Colon (tissue), 2 donors: ENCODE results near the gene WWOX.
"Not testable (repeated sequence)": the region's sequence is repeated elsewhere in the genome, so short reads cannot be mapped to it uniquely, and the experiment has no call there.

Experiments used
- FAIRE-seq: peaks from 2 replicates; lab custom pipeline; 2012; peaks lifted over from hg19 to GRCh38; lab: Jason Lieb, UNC
- donor health status: control.
- donor health status: control.

WWOX gene

DNA sequence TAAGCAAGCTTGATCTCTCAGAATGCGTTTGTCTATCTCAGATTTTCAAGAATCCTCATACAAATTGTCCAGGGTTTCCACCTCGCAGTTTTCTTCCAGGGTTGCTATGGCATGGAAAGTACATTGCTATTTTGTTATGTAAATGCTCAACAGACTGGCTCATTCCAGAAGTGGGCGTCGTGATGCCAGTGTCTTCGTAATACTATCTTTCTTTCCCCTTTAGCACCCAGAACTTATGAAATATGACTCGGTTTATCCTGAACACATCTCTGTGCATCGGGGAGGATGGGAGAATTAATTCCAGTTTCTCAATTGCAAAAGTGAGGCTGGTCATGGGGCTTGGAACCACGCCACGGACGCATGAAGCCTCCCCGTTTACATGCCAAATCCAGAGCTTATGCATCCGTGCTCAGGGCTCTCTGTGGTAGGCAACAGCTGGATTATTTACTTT lies 405.0 kb downstream of the WWOX start:
- no peak for FAIRE-seq

DNA sequence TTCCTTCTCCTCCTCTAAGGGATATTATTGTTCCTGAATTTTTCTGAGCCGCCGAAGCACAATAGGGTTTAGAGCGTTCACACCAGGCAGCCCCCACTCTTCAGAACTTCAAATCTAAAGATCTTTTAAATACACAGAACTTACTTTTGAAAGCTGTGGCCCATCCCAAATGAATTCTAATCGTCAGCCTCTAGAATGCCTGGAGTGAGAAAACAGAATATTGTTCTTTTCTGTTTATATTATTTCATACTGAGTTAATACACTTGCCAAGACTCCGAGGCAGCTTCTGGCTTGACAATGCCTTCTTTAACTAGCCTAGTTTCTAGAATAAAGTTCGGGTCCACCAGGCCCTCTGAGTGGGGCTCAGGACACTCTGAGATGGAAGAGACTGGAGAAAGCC lies 405.6 kb downstream of the WWOX start:
- no peak for FAIRE-seq

DNA sequence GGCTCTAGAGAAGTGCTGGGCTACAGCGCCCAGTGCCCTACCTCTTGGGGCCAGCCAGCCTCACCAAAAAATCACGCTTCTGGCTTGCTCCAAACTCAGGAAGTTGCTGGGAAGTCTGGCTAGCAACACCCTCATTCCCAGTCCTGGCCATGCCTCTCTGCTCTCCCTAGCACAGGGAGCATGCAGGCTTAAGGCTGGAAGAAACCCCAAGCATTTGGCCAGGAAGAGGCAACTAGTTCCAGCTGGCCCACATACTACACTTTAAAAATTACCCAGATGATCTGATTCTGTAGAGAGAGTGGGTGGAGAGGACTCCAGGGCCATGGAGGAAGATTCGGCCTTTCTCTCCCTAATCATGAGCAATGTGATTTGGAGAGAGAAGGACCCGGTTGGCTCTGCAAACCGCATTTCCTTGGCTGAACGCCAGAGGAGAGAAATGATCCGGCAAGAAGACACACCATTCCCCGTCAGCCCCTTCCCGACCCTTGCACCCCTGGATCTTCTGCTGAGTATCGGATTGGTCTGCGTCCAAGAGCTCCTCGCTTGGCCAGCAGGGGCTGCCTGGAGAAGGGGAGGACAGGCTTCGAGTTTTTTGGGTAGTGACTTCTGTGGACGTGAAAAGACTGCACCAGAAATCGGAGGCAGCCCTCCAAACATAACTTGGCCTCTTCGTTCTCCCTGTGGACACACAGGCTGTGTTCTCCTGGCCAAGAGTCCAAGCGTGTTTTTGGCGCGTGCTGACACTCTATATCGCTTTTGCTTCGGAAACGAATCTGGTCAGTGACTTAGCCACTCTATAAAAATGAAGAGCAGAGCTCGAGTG lies 406.3 kb downstream of the WWOX start:
- FAIRE-seq, result no peak

DNA sequence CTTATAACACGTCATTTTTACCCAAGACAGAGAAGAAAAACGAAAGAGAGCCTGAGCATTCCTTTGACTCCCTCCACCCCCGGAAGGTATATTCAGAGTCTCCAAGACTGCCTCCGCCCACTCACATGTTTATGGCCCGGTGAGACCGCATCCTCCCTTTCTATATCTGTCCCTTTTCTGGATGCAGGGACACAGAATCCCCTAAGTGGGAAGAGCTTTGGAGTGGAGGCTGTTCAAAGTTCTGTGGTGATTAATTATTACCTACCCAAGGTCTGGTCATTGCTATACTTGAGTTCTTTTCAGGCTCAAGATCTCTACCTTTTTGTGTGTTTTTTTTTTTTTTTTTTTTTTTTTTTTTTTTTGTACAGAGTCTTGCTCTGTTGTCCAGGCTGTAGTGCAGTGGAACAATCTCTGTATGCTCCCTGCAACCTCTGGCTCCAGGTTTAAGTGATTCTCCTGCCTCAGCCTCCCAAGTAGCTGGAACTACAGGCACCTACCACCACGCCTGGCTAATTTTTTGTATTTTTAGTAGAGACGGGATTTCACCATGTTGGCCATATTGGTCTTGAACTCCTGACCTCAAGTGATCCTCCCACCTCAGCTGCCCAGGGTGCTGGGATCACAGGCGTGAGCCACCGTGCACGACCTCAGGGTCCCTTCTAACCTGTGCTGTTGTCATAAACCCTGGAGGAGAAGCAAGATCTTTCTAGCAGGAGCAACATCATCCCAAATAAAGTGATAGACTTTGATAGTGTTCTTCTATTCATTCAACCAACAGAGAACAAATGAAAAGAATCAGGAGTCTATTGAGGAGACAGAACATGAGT lies 407.1 kb downstream of the WWOX start:
- no peak for FAIRE-seq

DNA sequence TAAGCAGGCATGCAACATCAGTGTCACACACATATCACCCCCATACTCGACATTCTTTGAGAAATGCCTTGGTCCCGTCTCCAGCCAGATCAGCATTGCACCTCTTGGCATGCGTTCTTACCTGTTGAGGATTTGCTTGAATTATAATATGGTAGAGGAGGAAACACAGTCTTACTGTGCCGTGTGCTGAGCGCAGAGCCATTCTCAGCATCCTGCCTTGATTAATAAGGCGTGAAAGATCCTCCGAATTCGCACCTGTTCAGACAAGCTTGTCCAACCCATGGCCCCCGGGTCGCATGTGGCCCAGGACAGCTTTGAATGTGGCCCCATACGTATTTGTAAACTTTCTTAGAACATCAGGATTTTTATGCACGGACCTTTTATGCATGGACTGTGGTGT lies 408.1 kb downstream of the WWOX start:
- no peak for FAIRE-seq

DNA sequence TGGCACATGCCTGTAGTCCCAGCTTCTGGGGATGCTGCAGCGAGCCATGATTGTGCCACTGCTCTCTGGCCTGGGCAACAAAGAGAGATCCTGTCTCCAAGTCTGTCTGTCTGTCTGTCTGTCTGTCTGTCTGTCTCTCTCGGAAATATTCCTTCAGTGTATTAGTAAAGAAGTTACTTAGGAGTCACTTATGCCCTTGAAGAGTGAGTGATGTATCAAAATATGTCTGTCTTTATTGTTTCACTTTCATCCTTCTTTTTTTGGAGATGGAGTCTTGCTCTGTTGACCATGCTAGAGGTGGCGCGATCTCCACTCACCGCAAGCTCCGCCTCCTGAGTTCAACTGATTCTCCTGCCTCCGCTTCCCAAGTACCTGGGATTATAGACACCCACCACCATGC lies 410.5 kb downstream of the WWOX start:
- no peak for FAIRE-seq

DNA sequence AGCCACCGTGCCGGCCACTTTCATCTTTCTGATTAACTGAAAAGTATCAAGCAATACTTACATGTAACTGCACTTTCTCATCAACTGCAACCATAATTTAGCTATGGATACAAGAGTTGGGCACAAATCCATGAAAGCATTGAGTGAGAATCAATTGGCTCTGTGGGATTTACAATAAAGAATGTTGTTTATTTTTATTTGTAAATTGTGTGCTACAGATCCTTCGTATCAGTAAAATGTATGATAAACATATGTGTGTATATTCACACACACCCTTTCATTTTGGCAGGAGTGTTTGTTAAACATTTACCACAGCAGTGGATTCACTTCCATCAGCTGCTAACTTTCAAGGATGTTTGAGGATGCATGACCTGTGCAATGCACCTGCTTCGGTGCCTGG lies 411.0 kb downstream of the WWOX start:
- FAIRE-seq, result no peak

DNA sequence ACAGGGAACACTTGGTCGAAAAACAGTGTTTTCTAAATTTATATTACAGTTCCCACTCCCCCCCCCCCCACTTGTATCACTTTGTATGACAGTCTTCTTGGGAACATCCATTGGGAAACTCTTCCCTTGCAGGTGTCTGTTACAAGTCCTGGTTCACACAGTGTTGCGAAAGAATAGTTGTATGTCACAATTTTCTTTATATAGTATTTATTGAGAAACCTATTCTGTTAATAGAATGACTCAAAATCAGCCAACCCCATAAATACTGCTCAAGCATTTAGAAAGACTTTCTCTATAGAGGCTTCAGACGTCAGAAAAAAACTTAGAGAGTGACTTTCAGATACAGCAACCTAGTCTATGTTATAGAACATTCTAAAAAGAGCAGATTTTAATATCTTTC lies 414.4 kb downstream of the WWOX start:
- no peak for FAIRE-seq

DNA sequence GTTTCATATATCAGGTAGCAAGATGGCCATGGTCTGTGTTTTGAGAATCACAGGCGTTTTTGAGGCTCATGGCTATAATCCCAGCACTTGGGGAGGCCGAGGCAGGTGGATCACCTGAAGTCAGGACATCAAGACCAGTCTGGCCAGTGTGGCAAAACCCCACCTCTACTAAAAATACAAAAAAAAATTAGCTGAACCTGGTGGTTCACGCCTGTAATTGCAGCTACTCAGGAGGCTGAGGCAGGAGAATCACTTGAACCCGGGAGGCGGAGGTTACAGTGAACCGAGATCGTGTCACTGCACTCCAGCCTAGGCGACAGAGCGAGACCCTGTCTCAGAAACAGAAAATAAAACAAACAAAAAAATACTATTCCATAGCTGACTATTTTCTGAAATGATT lies 415.4 kb downstream of the WWOX start:
- not testable (repeated sequence) for FAIRE-seq

DNA sequence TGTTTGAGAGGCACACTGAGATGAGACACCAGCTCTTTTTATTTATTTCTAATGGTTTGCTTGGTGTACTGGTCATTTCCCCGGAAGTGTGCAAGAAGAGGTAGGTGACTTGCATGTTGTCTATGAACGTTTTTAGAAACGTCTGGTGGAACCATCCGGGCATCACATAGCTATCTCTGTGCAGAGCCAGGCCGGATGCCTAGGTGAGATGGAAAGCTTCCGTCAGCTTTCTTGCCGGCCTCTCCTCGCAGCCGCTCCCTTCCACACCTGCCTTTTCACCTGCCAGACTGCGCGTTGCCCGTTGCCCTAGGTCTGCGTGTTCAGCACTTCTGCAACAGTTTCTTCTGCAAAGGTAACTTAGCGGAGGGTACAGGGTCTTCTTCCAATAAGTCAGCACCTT lies 416.0 kb downstream of the WWOX start:
- FAIRE-seq, result no peak

DNA sequence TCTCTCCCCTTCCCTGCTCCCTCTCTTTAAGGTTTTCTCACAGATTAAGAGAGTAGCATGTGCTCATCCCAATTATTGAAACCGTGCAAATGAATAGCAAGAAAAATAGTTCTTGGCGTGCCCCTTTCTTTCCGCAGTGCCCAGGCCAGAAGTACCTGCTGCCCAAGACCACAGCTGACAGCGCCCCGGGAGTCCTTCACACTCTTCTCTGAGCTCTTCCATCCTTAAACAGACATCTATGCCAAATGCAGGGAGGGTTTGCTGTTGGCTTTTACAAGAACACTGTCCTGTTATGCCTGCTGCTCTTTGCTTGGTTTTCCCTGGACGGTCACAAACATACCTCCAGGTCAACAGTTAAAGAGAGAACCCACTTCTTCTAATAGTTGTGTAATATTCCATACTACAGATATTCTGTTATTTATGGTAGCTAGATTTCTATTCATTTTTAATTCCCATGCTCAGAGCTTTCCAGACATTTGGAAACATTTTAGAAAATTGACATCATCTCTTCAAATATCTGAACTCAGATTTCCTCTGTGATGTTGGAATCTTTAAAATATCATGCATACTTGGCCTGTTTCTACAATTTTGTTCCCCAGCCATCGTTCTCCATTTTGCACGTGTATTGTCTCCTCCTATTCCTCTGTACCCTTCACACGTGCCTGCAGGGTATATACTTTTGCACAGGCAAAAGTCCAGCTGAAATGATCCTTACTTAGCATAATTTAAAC lies 416.7 kb downstream of the WWOX start:
- FAIRE-seq, result no peak

DNA sequence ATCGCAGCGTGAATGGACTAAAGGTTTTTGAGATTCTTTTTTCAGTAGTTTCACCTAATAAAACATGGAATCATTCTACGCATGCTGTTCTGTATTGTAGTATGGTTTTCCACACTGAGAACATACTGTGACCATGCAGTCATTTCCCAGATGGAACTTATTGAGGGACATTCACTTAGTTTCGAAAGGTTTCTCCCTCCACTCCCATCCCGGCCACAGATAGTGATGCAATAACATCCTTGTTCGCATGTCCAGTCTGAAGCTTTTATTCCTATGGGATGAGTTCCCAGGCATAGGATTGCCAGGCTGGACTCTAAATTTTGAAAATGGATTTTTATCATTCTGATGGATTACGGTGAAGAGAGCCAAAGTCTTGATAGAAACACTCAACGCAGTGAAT lies 420.4 kb downstream of the WWOX start:
- no peak for FAIRE-seq

DNA sequence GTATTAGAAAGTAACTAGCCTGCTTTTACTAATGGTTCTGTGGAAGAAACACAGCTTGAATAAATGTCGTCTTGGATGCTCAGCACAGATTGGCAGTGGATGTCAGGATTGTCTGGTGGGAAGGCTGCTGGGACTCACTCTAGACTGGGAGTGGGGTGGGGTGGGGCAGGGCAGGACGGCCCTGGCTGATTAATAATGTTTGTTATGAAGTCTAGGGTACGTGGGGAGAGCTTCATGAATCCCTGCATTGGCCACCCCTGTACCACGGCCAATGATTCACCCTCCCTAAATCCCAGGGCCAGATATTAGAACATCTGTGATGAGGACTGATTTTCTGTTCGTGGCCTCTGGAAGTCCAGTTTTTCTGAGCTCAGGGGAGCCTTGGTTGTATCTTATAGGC lies 421.0 kb downstream of the WWOX start:
- FAIRE-seq, result no peak

DNA sequence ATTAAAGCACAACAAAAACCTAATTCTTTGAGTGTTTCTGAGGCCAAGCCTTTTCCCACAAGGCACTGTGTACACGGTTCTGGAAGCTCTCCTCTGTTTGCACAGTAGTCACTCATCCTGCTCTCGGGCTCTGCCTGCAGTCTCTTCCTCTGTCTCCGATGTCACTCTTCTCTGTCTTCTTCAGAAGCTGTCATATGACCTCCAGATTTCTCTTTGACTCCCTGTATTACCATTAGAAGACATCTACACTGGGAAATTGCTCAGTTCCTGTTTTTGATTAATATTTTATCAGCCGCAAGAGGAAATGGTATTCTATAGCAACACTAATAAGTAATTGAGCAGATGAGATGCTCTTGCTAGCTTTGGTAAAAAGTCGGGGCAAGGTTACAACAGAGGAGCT lies 422.9 kb downstream of the WWOX start:
- FAIRE-seq, result no peak

DNA sequence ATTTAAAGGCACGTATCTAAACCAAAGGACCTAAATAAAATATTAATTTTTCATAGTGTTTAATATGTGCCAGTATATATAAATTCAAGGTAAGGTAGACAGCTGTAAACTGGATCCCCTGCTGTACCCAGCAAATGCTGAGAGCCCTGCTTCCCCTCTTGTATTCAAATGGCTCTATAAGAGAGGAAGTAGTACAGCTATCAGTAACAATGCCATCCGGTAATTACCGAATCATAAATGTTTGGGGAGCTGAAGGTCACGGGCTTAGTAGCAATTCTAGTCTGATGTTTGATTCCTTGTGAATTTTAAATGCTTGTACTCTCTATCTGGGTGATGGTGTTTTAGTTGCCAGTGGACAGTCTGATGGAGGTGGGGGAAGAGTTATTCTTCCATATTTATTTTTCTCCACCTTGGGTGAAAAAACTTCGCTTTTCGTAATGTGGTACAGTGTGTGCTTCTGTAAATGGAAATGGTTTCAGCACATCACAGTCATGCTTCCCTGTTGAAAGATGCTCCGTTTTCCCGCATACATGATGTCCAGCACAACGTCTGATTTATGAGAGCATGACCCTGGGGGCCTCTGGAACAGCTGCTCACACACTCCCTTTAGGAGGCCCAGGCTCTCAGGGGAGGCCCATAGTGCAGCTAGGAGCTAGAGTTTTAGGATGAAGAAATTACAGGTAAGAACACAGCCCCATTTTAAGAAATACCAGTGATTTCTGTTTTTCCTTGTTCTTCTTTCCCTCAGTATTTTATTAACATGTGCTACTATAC lies 423.9 kb downstream of the WWOX start:
- FAIRE-seq, result no peak

DNA sequence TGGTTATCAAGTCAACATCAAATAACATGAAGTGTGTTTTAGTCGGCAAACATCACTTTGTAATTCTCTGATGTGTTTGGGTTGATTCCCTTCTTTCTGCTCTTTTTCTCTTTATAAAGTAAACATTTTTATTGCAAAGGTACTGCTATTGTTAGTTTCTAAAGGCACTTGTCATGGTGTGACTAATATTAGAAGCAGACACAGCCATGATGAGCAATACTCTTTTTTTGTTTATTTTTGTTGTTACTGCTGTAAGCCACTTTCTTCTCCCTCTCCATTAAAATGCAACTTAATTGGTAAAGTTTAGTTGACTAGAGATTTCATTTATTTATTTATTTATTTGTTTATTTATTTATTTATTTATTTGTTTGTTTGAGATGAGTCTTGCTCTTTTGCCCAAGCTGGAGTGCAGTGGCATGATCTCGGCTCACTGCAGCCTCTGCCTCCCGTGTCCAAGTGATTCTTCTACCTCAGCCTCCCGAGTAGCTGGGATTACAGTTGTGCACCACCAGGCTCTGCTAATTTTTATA lies 424.7 kb downstream of the WWOX start:
- no peak for FAIRE-seq

DNA sequence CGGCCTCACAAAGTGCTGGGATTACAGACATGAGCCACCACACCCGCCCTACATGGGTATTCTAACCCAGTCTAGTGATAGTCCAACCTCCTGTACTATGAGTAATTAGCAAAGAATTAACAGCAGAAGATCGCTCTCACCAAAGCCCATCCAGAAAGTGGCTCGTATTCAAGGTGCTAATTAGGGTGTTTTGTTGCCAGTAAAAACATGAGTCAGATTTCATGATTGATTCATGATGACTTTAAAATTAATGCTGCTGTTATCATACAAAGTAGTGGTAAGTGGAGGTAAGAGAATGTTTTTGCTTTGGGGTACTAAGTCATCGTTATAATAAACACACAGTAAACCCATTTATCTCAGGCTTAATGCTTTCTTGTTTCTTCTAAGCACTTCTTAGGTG lies 428.8 kb downstream of the WWOX start:
- no peak for FAIRE-seq

DNA sequence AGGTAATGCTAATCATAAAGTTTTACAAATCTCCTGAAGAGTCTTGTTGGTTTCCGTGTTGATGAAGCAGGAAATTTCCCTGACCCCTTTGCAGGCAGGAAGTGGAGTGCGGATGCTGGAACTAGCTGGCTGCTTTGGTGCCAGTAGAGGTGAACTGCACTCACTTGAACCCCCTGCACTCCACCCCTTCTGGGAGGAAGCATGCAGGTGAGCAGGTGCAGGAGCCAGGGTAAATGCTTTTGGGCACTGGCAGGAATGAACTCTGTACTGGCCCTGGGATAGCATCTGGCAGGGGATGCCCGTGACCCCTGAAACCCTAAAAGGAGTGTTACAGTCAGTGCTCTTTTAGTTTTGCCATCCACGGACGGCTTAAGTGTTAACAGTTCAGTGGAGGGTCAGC lies 430.4 kb downstream of the WWOX start:
- FAIRE-seq, result no peak

DNA sequence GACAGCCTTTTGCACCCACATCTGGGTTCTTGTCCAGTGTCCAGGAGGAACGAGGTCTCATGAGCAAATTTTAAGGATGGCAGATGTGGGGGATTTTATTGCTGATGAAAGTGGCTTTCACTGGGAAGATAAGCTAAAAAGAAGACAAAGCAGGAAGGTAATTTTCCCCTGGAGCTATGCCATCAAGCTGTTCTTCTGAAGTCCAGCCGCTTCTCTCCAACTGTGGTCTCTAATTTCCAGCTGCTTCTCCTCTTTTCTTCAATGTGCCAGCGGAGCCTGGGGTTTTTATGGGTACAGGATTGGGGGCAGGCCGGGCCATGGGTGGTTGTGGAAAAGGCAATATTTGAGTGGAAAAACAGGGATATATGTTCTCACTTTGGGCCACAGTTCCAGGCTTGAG lies 430.8 kb downstream of the WWOX start:
- no peak for FAIRE-seq

DNA sequence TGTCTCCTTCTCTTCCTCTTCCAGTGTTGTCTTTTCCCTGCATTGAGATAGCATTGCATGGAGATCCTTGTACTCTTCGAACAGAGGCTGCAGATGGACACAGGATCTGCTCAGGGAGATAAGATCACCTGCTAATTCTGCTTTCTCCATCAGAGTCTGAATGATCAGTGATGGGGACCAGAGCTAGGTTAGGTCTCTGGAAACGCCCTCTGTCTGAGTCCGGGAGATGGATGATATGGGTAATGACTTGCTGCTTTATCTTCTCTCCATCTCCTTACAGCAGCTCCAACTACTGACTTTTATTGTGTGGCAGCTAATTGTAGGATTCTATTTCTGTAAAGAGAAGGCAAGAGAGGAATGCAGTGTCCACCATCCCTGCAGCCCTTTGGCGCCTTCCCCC lies 435.6 kb downstream of the WWOX start:
- no peak for FAIRE-seq

DNA sequence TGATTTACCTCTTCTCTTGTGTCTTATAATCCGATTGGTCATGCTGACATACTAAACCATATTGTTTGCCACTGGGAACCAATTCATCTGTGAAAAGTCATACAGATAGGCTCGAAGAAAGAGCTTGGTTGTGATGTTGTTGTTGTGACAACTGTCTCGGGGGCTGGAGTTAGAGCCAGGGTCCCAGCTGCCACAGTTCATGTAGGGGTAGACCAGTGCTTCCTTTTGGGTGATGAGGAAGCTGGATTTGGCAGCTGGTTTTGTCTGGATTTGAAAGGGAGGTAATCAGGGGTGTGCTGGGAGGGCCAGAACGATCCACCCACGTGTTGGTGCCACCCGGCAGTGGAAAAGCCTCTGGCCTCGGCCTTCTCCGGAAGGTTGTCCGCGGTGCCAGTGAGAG lies 438.1 kb downstream of the WWOX start:
- no peak for FAIRE-seq

DNA sequence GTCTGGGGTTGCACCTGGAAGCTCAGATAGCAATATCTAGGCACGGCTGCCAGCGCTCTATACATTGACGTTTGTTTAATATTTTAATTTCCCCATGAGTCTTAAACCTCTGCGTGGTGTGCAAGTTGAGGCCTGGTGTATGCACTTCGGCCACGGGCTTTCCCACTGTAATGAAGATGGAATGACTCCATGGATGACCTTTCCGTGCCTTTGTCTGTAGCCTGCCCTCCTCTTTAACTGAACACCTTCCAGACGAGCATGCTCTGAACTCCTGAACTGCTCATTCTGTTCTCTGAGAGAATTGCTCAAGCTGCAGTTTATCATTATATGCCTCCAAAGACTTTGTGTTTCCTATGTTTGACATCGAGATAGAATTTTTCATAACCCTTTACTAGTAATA lies 438.8 kb downstream of the WWOX start:
- FAIRE-seq, result no peak
